Measurements from ENCODE around the gene PCA3. TPM values are rescaled to one million over a fixed set of nuclear protein-coding genes. Genes with fewer than 3 reads are reported as not detected.

The PCA3 gene
- total RNA-seq, 2 experiments from 2014 or later: not detected

GRCh38 chr9:76758476-76758875 lies 5.8 kb upstream of the PCA3 start:
- Mint-ChIP-seq H3K9me3 (ENCODE audit: low read depth) (no peaks in the 10 kb centered on the region), H3K27ac (no peak overlapping the region), H3K4me3 (no peak overlapping the region), H3K36me3 (ENCODE audit: low read depth) (no peaks in the 10 kb centered on the region), H3K27me3 (peaks cover 5% of the 10 kb centered on the region), H3K4me1 (no peaks in the 10 kb centered on the region)
- intact Hi-C loops (cut with DNase I, micrococcal nuclease): no loop called here
- no peak for DNase-seq
- no peak for ATAC-seq
- CTCF ChIA-PET: interaction anchor here (0.7 kb wide), 2 partner anchors 290 to 390 kb away, joined by 3 read pairs; no protein-coding TSS in a partner anchor
- POLR2A ChIA-PET: no interaction called here

DNA sequence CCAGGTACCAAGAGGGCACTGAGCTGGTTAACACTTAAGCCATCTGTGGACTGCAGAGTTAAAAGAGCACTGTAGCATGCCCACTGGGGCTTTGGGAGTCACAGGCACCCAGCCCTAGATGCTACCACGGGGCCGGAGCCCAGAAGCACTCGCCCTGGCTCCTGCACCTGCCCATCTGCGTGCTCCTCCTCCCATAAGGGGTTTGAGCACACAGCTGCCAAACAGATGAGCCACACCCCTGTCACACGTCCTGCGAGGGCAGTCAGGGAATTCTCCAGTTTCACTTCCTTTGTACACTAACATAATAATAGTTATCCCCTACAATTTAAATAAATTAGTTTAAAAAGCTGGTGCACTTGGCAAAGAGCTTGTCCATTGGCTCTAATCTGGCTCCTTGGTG lies 4.5 kb upstream of the PCA3 start:
- ATAC-seq (no peak), DNase-seq (no peak)
- peaks cover 5% of the 10 kb centered on the region for H3K27me3 Mint-ChIP-seq
- no peak overlapping the region for H3K4me3 Mint-ChIP-seq
- POLR2A ChIA-PET: no interaction called here
- H3K9me3 Mint-ChIP-seq (ENCODE audit: low read depth): no peaks in the 10 kb centered on the region
- H3K36me3 Mint-ChIP-seq (ENCODE audit: low read depth): no peaks in the 10 kb centered on the region
- intact Hi-C loops (cut with DNase I, micrococcal nuclease): no loop called here
- no peak overlapping the region for H3K27ac Mint-ChIP-seq
- CTCF ChIA-PET: no interaction called here
- no peaks in the 10 kb centered on the region for H3K4me1 Mint-ChIP-seq

GRCh38 chr9:76761448-76761847 lies 2.8 kb upstream of the PCA3 start:
- ATAC-seq: no peak
- Mint-ChIP-seq H3K27ac (no peak overlapping the region), H3K27me3 (peaks cover 7% of the 10 kb centered on the region), H3K36me3 (ENCODE audit: low read depth) (no peaks in the 10 kb centered on the region), H3K4me3 (no peak overlapping the region), H3K9me3 (ENCODE audit: low read depth) (no peaks in the 10 kb centered on the region), H3K4me1 (no peaks in the 10 kb centered on the region)
- CTCF ChIA-PET: interaction anchor here (1.0 kb wide), 1 partner anchor 32 kb away, joined by 3 read pairs; no protein-coding TSS in a partner anchor
- DNase-seq: no peak
- intact Hi-C loops (cut with DNase I, micrococcal nuclease): no loop called here
- POLR2A ChIA-PET: no interaction called here

- ChIA-PET CTCF (no interaction called here), POLR2A (no interaction called here)
- intact Hi-C loops (cut with DNase I, micrococcal nuclease): no loop called here
- no peaks in the 10 kb centered on the region for H3K4me1 Mint-ChIP-seq
- peaks cover 8% of the 10 kb centered on the region for H3K27me3 Mint-ChIP-seq
- no peaks in the 10 kb centered on the region for H3K36me3 Mint-ChIP-seq (ENCODE audit: low read depth)
- no peak for DNase-seq
- no peak overlapping the region for H3K4me3 Mint-ChIP-seq
- H3K27ac Mint-ChIP-seq: no peak overlapping the region
- no peak for ATAC-seq
- no peaks in the 10 kb centered on the region for H3K9me3 Mint-ChIP-seq (ENCODE audit: low read depth)
These were observed 1.9 kb downstream of the PCA3 start for GRCh38 chr9:76766126-76766525.

- Mint-ChIP-seq H3K9me3 (ENCODE audit: low read depth) (no peaks in the 10 kb centered on the region), H3K36me3 (ENCODE audit: low read depth) (no peaks in the 10 kb centered on the region), H3K4me3 (no peak overlapping the region), H3K27ac (no peak overlapping the region), H3K27me3 (peaks cover 2% of the 10 kb centered on the region), H3K4me1 (no peaks in the 10 kb centered on the region)
- DNase-seq (no peak), ATAC-seq (no peak)
- intact Hi-C loops (cut with DNase I, micrococcal nuclease): no loop called here
- POLR2A ChIA-PET: no interaction called here
- CTCF ChIA-PET: no interaction called here
These were observed 8.6 kb downstream of the PCA3 start for GRCh38 chr9:76772686-76773445.

DNA sequence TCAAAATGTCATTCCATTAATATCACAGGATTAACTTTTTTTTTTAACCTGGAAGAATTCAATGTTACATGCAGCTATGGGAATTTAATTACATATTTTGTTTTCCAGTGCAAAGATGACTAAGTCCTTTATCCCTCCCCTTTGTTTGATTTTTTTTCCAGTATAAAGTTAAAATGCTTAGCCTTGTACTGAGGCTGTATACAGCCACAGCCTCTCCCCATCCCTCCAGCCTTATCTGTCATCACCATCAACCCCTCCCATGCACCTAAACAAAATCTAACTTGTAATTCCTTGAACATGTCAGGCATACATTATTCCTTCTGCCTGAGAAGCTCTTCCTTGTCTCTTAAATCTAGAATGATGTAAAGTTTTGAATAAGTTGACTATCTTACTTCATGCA lies 20.6 kb downstream of the PCA3 start:
- ChIA-PET CTCF (no interaction called here), POLR2A (no interaction called here)
- Mint-ChIP-seq H3K27me3 (peaks cover 8% of the 10 kb centered on the region), H3K9me3 (ENCODE audit: low read depth) (no peaks in the 10 kb centered on the region), H3K4me3 (no peak overlapping the region), H3K36me3 (ENCODE audit: low read depth) (no peaks in the 10 kb centered on the region), H3K4me1 (no peaks in the 10 kb centered on the region), H3K27ac (no peak overlapping the region)
- ATAC-seq (no peak), DNase-seq (no peak)
- intact Hi-C loops (cut with DNase I, micrococcal nuclease): no loop called here

- peaks cover 8% of the 10 kb centered on the region for H3K27me3 Mint-ChIP-seq
- no peak overlapping the region for H3K27ac Mint-ChIP-seq
- ATAC-seq: no peak
- H3K36me3 Mint-ChIP-seq (ENCODE audit: low read depth): no peaks in the 10 kb centered on the region
- ChIA-PET POLR2A (no interaction called here), CTCF (no interaction called here)
- intact Hi-C loops (cut with DNase I, micrococcal nuclease): no loop called here
- no peaks in the 10 kb centered on the region for H3K9me3 Mint-ChIP-seq (ENCODE audit: low read depth)
- no peak for DNase-seq
- no peak overlapping the region for H3K4me3 Mint-ChIP-seq
- H3K4me1 Mint-ChIP-seq: no peaks in the 10 kb centered on the region
These were observed 21.3 kb downstream of the PCA3 start for GRCh38 chr9:76785501-76785900.

DNA sequence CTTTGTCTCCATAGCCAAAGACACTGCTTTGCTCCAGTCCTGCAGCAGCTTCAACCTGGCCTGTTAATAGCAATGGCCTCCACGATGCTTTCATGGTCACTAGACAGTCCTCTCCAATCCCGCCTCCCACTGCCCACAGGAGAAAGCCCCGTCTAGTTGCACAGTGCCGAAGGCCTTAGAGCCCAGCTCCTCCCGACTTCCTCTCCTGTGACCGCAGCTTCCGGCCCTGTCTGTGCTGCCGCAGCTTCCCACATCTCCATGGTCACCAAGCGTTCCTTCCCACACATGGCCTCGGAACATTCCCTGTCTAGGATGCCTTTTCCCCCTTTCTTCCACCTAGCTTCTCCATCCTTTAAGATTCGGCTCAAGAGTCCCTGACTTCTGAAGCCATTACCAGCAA lies 23.4 kb downstream of the PCA3 start:
- no peaks in the 10 kb centered on the region for H3K36me3 Mint-ChIP-seq (ENCODE audit: low read depth)
- H3K27me3 Mint-ChIP-seq: peaks cover 10% of the 10 kb centered on the region

DNA sequence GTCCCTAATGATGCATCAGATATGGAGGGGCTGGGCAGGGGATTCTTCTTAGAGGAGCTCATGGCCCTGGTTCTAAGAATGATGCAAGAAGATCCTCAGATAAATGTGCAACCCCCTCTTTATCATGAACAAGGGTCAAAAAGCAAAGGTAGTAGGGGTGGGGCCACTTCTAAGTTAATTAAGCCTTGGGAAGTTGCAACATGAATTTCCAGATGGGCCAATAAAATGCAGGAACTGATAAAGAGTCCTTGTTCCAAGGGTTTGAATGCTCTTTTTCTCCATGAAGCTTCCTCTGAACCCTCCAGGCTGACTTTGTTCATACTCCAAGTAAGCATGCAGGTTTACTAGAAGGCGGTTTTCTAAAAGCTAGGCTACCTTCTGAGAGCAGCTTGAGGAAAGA lies 25.6 kb downstream of the PCA3 start:
- Mint-ChIP-seq H3K4me1 (no peaks in the 10 kb centered on the region), H3K27ac (no peak overlapping the region), H3K36me3 (ENCODE audit: low read depth) (no peaks in the 10 kb centered on the region), H3K27me3 (peaks cover 10% of the 10 kb centered on the region), H3K4me3 (no peak overlapping the region), H3K9me3 (ENCODE audit: low read depth) (no peaks in the 10 kb centered on the region)
- DNase-seq: no peak
- no peak for ATAC-seq
- CTCF ChIA-PET: no interaction called here
- intact Hi-C loops (cut with DNase I, micrococcal nuclease): no loop called here
- POLR2A ChIA-PET: no interaction called here

More for the DNA sequence above, 23.4 kb downstream of the PCA3 start:
- no peaks in the 10 kb centered on the region for H3K4me1 Mint-ChIP-seq
- H3K27ac Mint-ChIP-seq: no peak overlapping the region
- no peak overlapping the region for H3K4me3 Mint-ChIP-seq
- ChIA-PET POLR2A (no interaction called here), CTCF (interaction anchor here (0.7 kb wide), 1 partner anchor 11 kb away, joined by 3 read pairs; no protein-coding TSS in a partner anchor)
- ATAC-seq: no peak
- no peak for DNase-seq
- H3K9me3 Mint-ChIP-seq (ENCODE audit: low read depth): no peaks in the 10 kb centered on the region
- intact Hi-C loops (cut with DNase I, micrococcal nuclease): no loop called here

- ChIA-PET CTCF (no interaction called here), POLR2A (no interaction called here)
- Mint-ChIP-seq H3K36me3 (ENCODE audit: low read depth) (no peaks in the 10 kb centered on the region), H3K4me3 (no peak overlapping the region), H3K9me3 (ENCODE audit: low read depth) (no peaks in the 10 kb centered on the region), H3K27ac (no peak overlapping the region), H3K4me1 (no peaks in the 10 kb centered on the region), H3K27me3 (peaks cover 3% of the 10 kb centered on the region)
- intact Hi-C loops (cut with DNase I, micrococcal nuclease): no loop called here
- no peak for ATAC-seq
- DNase-seq: no peak
These were observed 29.7 kb downstream of the PCA3 start for GRCh38 chr9:76793784-76794431.

DNA sequence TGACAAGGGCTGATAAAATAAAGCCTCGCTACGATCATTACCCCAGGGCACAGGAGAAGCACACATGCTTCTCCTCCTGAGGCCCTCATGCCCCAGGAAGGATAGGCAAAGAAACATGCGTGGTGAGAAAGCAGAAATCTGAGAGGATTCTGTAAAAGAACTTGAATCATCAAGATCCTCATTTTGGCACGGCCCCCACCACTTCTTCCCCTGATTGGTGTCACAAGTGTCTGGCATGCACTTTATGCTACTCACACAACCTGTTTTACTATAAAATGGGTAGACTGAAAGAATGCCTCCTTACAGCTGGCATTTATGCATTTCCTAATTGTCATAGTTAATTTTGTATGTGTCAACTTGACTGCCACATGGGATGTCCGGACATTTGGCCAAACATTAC lies 32.1 kb downstream of the PCA3 start:
- ATAC-seq (no peak), DNase-seq (no peak)
- no peaks in the 10 kb centered on the region for H3K9me3 Mint-ChIP-seq (ENCODE audit: low read depth)
- H3K27ac Mint-ChIP-seq: no peak overlapping the region
- no peak overlapping the region for H3K4me3 Mint-ChIP-seq
- intact Hi-C loops (cut with DNase I, micrococcal nuclease): no loop called here
- H3K27me3 Mint-ChIP-seq: peaks cover 5% of the 10 kb centered on the region
- CTCF ChIA-PET: no interaction called here
- H3K36me3 Mint-ChIP-seq (ENCODE audit: low read depth): no peaks in the 10 kb centered on the region
- no peaks in the 10 kb centered on the region for H3K4me1 Mint-ChIP-seq
- POLR2A ChIA-PET: no interaction called here

DNA sequence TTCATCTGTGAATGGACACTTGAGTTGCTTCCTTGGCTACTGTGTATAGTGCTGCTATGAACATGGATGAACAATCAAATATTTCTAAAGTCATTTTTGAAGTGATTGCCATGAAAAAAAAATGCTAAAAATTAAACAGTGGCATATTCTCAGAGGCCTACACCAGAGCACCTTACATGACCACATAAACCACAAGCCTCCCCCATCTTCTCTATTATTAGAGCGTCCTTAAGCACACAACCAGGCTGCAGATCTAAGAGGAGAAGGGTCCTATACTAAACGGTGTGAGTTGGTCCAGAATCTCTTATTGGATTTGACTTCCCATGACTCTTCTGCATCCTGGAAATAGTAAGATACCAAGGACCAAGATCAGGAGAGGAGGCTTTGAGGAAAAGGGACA lies 34.3 kb downstream of the PCA3 start:
- ATAC-seq: no peak
- Mint-ChIP-seq H3K9me3 (ENCODE audit: low read depth) (no peaks in the 10 kb centered on the region), H3K4me3 (no peak overlapping the region), H3K4me1 (no peaks in the 10 kb centered on the region), H3K27me3 (peaks cover 4% of the 10 kb centered on the region), H3K36me3 (ENCODE audit: low read depth) (no peaks in the 10 kb centered on the region), H3K27ac (no peak overlapping the region)
- ChIA-PET POLR2A (no interaction called here), CTCF (no interaction called here)
- intact Hi-C loops (cut with DNase I, micrococcal nuclease): no loop called here
- DNase-seq: no peak
